ENCODE results near the gene ERCC6L.
"Not testable (repeated sequence)": the region's sequence is repeated elsewhere in the genome, so short reads cannot be mapped to it uniquely, and the experiment has no call there.

ERCC6L gene

DNA sequence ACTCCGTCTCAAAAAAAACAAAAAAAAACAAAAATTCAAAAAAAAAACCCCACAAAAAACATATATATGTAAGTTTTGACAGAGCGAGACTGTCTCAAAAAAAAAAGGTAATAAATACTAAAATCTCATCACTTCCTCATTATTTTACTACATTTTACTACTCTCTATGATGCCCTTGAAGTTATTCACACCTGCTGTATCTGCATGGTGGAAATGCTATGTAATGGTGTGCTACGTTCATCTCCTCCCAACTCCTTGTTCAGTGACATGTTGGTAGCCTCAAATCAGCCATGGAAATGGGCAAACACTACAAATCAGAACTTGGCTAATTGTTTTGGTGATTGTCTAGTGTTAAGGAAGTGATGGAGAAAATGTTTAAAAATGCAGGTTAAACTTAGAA, 26.4 kb upstream of the ERCC6L start:
- Mint-ChIP-seq H3K4me3 (no peak overlapping the region), H3K9me3 (ENCODE audit: low read depth) (no peaks in the 10 kb centered on the region), H3K27ac (no peak overlapping the region)

GRCh38 chrX:72262077-72262476, 23.2 kb upstream of the ERCC6L start:
- H3K9me3 Mint-ChIP-seq (ENCODE audit: low read depth): no peaks in the 10 kb centered on the region
- peaks cover 13% of the 10 kb centered on the region for H3K4me1 Mint-ChIP-seq (ENCODE audit: low read depth)
- H3K27me3 Mint-ChIP-seq: no peaks in the 10 kb centered on the region
- peaks cover 2% of the 10 kb centered on the region for H3K36me3 Mint-ChIP-seq
- no peak overlapping the region for H3K4me3 Mint-ChIP-seq
- no peak overlapping the region for H3K27ac Mint-ChIP-seq

More for the DNA sequence above, 26.4 kb upstream of the ERCC6L start:
- Mint-ChIP-seq H3K36me3 (peaks cover 4% of the 10 kb centered on the region), H3K4me1 (ENCODE audit: low read depth) (peaks cover 19% of the 10 kb centered on the region), H3K27me3 (no peaks in the 10 kb centered on the region)

- Mint-ChIP-seq H3K4me1 (ENCODE audit: low read depth) (peaks cover 14% of the 10 kb centered on the region), H3K4me3 (no peak overlapping the region), H3K36me3 (peaks cover 2% of the 10 kb centered on the region), H3K27me3 (peaks cover under 1% of the 10 kb centered on the region), H3K9me3 (ENCODE audit: low read depth) (no peaks in the 10 kb centered on the region), H3K27ac (no peak overlapping the region)
Observed at GRCh38 chrX:72260448-72260847, 21.6 kb upstream of the ERCC6L start.

DNA sequence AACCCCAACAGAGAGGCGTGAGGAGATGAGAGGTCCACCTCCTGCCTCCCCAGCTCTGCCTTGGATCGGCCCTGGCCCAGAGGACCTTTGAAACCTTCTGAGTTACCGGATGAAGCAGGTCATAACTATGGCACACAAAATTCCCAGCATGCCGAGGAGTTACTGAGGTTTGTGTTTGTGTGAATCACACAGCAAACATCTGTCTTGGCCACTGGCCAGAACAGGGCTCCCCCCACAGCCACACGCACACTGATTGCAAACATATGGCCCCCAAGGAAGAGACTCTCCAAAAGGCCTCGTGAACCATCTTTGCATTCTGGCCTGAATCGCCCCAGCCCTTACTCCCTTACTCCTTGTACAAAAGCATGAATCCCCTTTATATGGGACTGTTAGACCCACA, 19.3 kb upstream of the ERCC6L start:
- Mint-ChIP-seq H3K4me1 (ENCODE audit: low read depth) (peaks cover 14% of the 10 kb centered on the region), H3K27me3 (peaks cover 1% of the 10 kb centered on the region), H3K4me3 (no peak overlapping the region)

DNA sequence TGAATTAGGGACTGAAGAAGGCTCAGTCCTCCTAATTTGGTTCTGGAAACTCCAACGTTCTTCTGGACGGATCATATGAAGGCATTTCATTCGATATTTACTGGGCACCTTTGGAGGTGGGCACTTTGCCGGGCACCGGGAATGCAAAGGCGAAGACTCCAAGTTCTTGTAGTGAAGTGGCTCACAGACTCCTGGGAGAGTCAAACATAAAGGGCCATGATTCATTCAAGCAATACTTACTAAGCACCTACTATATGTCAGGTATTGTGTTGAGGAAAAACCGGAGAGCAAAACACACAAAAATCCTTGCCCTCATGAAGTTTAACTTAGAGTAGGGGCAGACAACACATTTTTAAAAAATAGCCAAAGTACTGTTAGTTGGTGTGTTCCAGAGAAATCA, 17.0 kb upstream of the ERCC6L start:
- peaks cover 1% of the 10 kb centered on the region for H3K4me1 Mint-ChIP-seq (ENCODE audit: low read depth)
- H3K36me3 Mint-ChIP-seq: peaks cover 2% of the 10 kb centered on the region
- H3K27me3 Mint-ChIP-seq: peaks cover 3% of the 10 kb centered on the region
- H3K4me3 Mint-ChIP-seq: peak overlapping the region; percentile 49
- no peaks in the 10 kb centered on the region for H3K9me3 Mint-ChIP-seq (ENCODE audit: low read depth)
- no peak overlapping the region for H3K27ac Mint-ChIP-seq

More for the DNA sequence above, 19.3 kb upstream of the ERCC6L start:
- H3K27ac Mint-ChIP-seq: no peak overlapping the region
- H3K36me3 Mint-ChIP-seq: no peaks in the 10 kb centered on the region
- H3K9me3 Mint-ChIP-seq (ENCODE audit: low read depth): no peaks in the 10 kb centered on the region

GRCh38 chrX:72255445-72255844, 16.6 kb upstream of the ERCC6L start:
- peaks cover 2% of the 10 kb centered on the region for H3K36me3 Mint-ChIP-seq
- no peaks in the 10 kb centered on the region for H3K9me3 Mint-ChIP-seq (ENCODE audit: low read depth)
- H3K27me3 Mint-ChIP-seq: peaks cover 3% of the 10 kb centered on the region
- no peak overlapping the region for H3K27ac Mint-ChIP-seq
- H3K4me3 Mint-ChIP-seq: peak overlapping the region; percentile 3
- peaks cover 1% of the 10 kb centered on the region for H3K4me1 Mint-ChIP-seq (ENCODE audit: low read depth)

GRCh38 chrX:72254816-72255215, 16.0 kb upstream of the ERCC6L start:
- Mint-ChIP-seq H3K4me1 (ENCODE audit: low read depth) (peaks cover 1% of the 10 kb centered on the region), H3K4me3 (no peak overlapping the region)

DNA sequence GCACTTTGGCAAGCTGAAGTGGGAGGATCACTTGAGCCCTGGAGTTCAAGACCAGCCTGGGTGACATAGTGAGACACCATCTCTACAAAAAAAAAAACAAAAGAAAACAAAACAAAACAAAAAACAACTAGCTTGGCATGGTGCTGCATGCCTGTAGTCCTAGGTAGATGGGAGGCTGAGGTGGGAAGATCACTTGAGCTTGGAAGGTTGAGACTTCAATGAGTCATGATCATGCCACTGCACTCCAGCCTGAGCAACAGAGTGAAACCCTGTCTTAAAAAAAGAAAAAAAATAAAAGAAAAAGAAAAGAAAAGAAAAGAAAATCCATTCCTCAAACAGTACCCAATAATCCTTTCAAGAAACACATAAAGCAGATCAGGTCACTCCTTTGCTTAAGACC, 14.9 kb upstream of the ERCC6L start:
- Mint-ChIP-seq H3K36me3 (peaks cover 2% of the 10 kb centered on the region), H3K4me3 (no peak overlapping the region), H3K9me3 (ENCODE audit: low read depth) (no peaks in the 10 kb centered on the region), H3K27ac (no peak overlapping the region), H3K27me3 (peaks cover 3% of the 10 kb centered on the region), H3K4me1 (ENCODE audit: low read depth) (peaks cover 1% of the 10 kb centered on the region)

More at GRCh38 chrX:72254816-72255215, 16.0 kb upstream of the ERCC6L start:
- Mint-ChIP-seq H3K27ac (no peak overlapping the region), H3K36me3 (peaks cover 2% of the 10 kb centered on the region), H3K27me3 (peaks cover 3% of the 10 kb centered on the region), H3K9me3 (ENCODE audit: low read depth) (no peaks in the 10 kb centered on the region)

- no peaks in the 10 kb centered on the region for H3K27me3 Mint-ChIP-seq
- no peak overlapping the region for H3K4me3 Mint-ChIP-seq
- H3K4me1 Mint-ChIP-seq (ENCODE audit: low read depth): peaks cover 2% of the 10 kb centered on the region
- no peaks in the 10 kb centered on the region for H3K9me3 Mint-ChIP-seq (ENCODE audit: low read depth)
- H3K27ac Mint-ChIP-seq: no peak overlapping the region
- no peaks in the 10 kb centered on the region for H3K36me3 Mint-ChIP-seq
Observed at GRCh38 chrX:72247206-72247942, 8.5 kb upstream of the ERCC6L start.

- Mint-ChIP-seq H3K36me3 (no peaks in the 10 kb centered on the region), H3K27ac (no peak overlapping the region), H3K4me3 (no peak overlapping the region), H3K9me3 (ENCODE audit: low read depth) (no peaks in the 10 kb centered on the region), H3K27me3 (no peaks in the 10 kb centered on the region), H3K4me1 (ENCODE audit: low read depth) (peaks cover 2% of the 10 kb centered on the region)
Observed at GRCh38 chrX:72245461-72246089, 6.7 kb upstream of the ERCC6L start.

GRCh38 chrX:72243472-72243871, 4.6 kb upstream of the ERCC6L start:
- H3K27me3 Mint-ChIP-seq: no peaks in the 10 kb centered on the region
- no peak overlapping the region for H3K4me3 Mint-ChIP-seq
- peaks cover 2% of the 10 kb centered on the region for H3K4me1 Mint-ChIP-seq (ENCODE audit: low read depth)
- no peaks in the 10 kb centered on the region for H3K36me3 Mint-ChIP-seq
- peak overlapping the region; percentile 61 for H3K27ac Mint-ChIP-seq
- no peaks in the 10 kb centered on the region for H3K9me3 Mint-ChIP-seq (ENCODE audit: low read depth)

DNA sequence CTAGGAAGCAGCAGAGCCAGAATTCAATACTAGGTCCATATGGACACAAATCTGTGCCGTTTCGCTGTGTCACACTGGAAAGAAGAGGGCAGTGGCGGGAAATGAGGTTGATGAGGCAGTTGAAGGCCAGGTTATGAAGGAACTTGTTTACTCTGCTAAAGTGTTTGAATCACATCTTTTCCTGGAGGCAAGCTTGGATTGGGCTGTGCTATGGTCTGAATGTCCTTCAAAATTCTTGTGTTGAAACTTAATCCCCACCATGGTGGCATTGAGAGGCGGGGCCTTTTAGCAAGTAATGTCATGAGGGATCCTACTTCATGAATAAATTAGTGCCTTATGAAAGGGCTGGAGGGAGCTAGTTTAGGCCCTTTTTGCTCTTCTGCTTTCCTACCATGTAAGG, 2.1 kb upstream of the ERCC6L start:
- Mint-ChIP-seq H3K9me3 (ENCODE audit: low read depth) (no peaks in the 10 kb centered on the region), H3K4me3 (no peak overlapping the region)

GRCh38 chrX:72238183-72238582, 644 bp downstream of the ERCC6L start:
- peak overlapping the region; percentile 80 for H3K4me3 Mint-ChIP-seq
- H3K27me3 Mint-ChIP-seq: no peaks in the 10 kb centered on the region
- no peaks in the 10 kb centered on the region for H3K9me3 Mint-ChIP-seq (ENCODE audit: low read depth)
- no peaks in the 10 kb centered on the region for H3K4me1 Mint-ChIP-seq (ENCODE audit: low read depth)
- H3K27ac Mint-ChIP-seq: no peak overlapping the region
- no peaks in the 10 kb centered on the region for H3K36me3 Mint-ChIP-seq

More for the DNA sequence above, 2.1 kb upstream of the ERCC6L start:
- Mint-ChIP-seq H3K36me3 (no peaks in the 10 kb centered on the region), H3K4me1 (ENCODE audit: low read depth) (peaks cover 2% of the 10 kb centered on the region), H3K27ac (no peak overlapping the region), H3K27me3 (no peaks in the 10 kb centered on the region)

DNA sequence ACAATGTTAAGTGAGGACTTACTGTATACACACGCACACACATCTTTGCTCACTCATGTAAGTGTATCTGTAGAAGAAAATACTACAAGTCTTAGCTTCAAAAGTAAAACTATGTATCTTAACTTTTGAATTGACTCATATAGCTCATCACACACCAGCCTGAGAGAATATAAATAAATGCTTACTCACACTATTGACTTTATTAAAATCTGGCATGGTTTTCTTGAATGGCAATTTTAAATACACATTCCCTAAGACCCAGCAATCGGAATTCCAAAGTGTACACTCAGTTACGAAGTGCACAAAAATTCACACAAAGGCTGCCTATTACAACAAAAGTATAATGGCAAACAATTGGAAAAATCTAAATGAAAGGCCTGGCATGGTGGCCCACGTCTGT, 2.0 kb downstream of the ERCC6L start:
- Mint-ChIP-seq H3K4me3 (no peak overlapping the region), H3K9me3 (ENCODE audit: low read depth) (no peaks in the 10 kb centered on the region), H3K27ac (no peak overlapping the region)

DNA sequence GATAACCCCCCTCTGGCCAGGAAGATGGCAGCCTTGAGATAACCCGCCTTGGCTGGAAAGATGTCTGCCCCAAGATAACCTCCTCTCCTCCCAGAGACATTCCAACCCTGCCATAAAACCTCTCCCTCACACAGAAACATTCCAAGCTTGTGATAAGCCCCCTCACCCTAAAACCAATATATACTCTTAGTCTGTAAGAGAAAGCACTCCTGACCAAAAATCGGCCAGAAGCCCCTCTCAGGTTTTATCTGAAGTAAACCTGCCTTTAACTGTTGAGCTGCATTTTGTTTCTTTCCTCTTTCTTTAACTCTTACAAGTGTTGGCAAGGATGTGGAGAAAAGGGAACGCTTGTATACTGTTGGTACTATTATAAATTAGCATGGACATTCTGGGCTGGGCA, 8.5 kb downstream of the ERCC6L start:
- no peak overlapping the region for H3K4me3 Mint-ChIP-seq
- H3K36me3 Mint-ChIP-seq: peaks cover 5% of the 10 kb centered on the region
- H3K27me3 Mint-ChIP-seq: no peaks in the 10 kb centered on the region
- no peaks in the 10 kb centered on the region for H3K9me3 Mint-ChIP-seq (ENCODE audit: low read depth)
- no peaks in the 10 kb centered on the region for H3K4me1 Mint-ChIP-seq (ENCODE audit: low read depth)
- H3K27ac Mint-ChIP-seq: no peak overlapping the region

More for the DNA sequence above, 2.0 kb downstream of the ERCC6L start:
- H3K4me1 Mint-ChIP-seq (ENCODE audit: low read depth): no peaks in the 10 kb centered on the region
- no peaks in the 10 kb centered on the region for H3K27me3 Mint-ChIP-seq
- H3K36me3 Mint-ChIP-seq: no peaks in the 10 kb centered on the region

- H3K9me3 Mint-ChIP-seq (ENCODE audit: low read depth); H3K36me3 Mint-ChIP-seq; H3K4me3 Mint-ChIP-seq; H3K27ac Mint-ChIP-seq; H3K4me1 Mint-ChIP-seq (ENCODE audit: low read depth); H3K27me3 Mint-ChIP-seq: not testable (repeated sequence)
Observed at GRCh38 chrX:72220375-72220774, 18.5 kb downstream of the ERCC6L start.

Measured in activated naive CD8-positive, alpha-beta T cell (primary cell).